ENCODE data around the gene TRAF3IP1. TPM values are rescaled to one million over a fixed set of nuclear protein-coding genes. Genes with fewer than 3 reads are reported as not detected.
"Not testable (repeated sequence)": the region's sequence is repeated elsewhere in the genome, so short reads cannot be mapped to it uniquely, and the experiment has no call there.

TRAF3IP1 gene
- total RNA-seq, 1 donor from 2014 or later = 9.4 TPM

- Histone ChIP-seq H3K4me3 (ENCODE audit: low read depth, low read length) (no peak overlapping the region), H3K36me3 (ENCODE audit: control insufficient read depth, insufficient read depth, low read length) (no peaks in the 10 kb centered on the region), H3K27me3 (ENCODE audit: control insufficient read depth, insufficient read depth, low read length) (no peaks in the 10 kb centered on the region)
- DNase-seq (ENCODE audit: low read depth) = no peak
- TF ChIP-seq CTCF (IDR thresholded peaks at IDR 0.05; ENCODE audit: insufficient read depth, low read length, poor library complexity, severe bottlenecking) = no peak
Observed at GRCh38 chr2:238370094-238370822, 49.9 kb downstream of the TRAF3IP1 start.

GRCh38 chr2:238370823-238371372, 50.6 kb downstream of the TRAF3IP1 start:
- DNase-seq (ENCODE audit: low read depth) = no peak
- H3K4me3 ChIP-seq (ENCODE audit: low read depth, low read length) = no peak overlapping the region
- H3K36me3 ChIP-seq (ENCODE audit: control insufficient read depth, insufficient read depth, low read length) = no peaks in the 10 kb centered on the region
- TF ChIP-seq CTCF (IDR thresholded peaks at IDR 0.05; ENCODE audit: insufficient read depth, low read length, poor library complexity, severe bottlenecking) = peak; percentile 81
- H3K27me3 ChIP-seq (ENCODE audit: control insufficient read depth, insufficient read depth, low read length) = no peaks in the 10 kb centered on the region

DNA sequence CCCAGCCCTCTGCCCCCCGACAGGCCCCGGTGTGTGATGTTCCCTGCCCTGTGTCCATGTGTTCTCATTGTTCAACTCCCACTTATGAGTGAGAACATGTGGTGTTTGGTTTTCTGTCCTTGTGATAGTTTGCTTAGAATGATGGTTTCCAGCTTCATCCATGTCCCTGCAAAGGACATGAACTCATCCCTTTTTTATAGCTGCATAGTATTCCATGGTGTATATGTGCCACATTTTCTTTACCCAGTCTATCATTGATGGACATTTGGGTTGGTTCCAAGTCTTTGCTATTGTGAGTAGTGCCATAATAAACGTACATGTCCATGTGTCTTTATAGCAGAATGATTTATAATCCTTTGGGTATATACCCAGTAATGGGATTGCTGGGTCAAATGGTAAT, 52.0 kb downstream of the TRAF3IP1 start:
- DNase-seq (ENCODE audit: low read depth); H3K4me3 ChIP-seq (ENCODE audit: low read depth, low read length): not testable (repeated sequence)

GRCh38 chr2:238376884-238377391, 56.6 kb downstream of the TRAF3IP1 start:
- Histone ChIP-seq H3K4me3 (ENCODE audit: low read depth, low read length) (no peak overlapping the region), H3K27me3 (ENCODE audit: control insufficient read depth, insufficient read depth, low read length) (no peaks in the 10 kb centered on the region), H3K36me3 (ENCODE audit: control insufficient read depth, insufficient read depth, low read length) (no peaks in the 10 kb centered on the region)
- no peak for TF ChIP-seq CTCF (IDR thresholded peaks at IDR 0.05; ENCODE audit: insufficient read depth, low read length, poor library complexity, severe bottlenecking)
- no peak for DNase-seq (ENCODE audit: low read depth)

More for the DNA sequence above, 52.0 kb downstream of the TRAF3IP1 start:
- H3K36me3 ChIP-seq (ENCODE audit: control insufficient read depth, insufficient read depth, low read length); H3K27me3 ChIP-seq (ENCODE audit: control insufficient read depth, insufficient read depth, low read length): not testable (repeated sequence)

GRCh38 chr2:238378230-238379095, 58.1 kb downstream of the TRAF3IP1 start:
- no peak for DNase-seq (ENCODE audit: low read depth)
- Histone ChIP-seq H3K4me3 (ENCODE audit: low read depth, low read length) (no peak overlapping the region), H3K36me3 (ENCODE audit: control insufficient read depth, insufficient read depth, low read length) (no peaks in the 10 kb centered on the region), H3K27me3 (ENCODE audit: control insufficient read depth, insufficient read depth, low read length) (no peaks in the 10 kb centered on the region)
- no peak for TF ChIP-seq CTCF (IDR thresholded peaks at IDR 0.05; ENCODE audit: insufficient read depth, low read length, poor library complexity, severe bottlenecking)

Measured in kidney epithelial cell (primary cell).